Activated CD8-positive, alpha-beta memory T cell treated with anti-CD3 and anti-CD28 coated beads, Interleukin-2, amount 50 U/mL, for 48 hours (primary cell): ENCODE data around the gene BRAT1.
A peak's percentile ranks its signal among the peaks of the same experiment; 100 is the strongest.

Experiments used
- DNase-seq: peaks from one replicate; pipeline ENCODE4 v3.0.0-alpha.2; 2020

The BRAT1 gene

GRCh38 chr7:2559283-2559950, 4.1 kb upstream of the BRAT1 start:
- peak; percentile 69 for DNase-seq

GRCh38 chr7:2558629-2559282, 3.4 kb upstream of the BRAT1 start, which contains the start of gene IQCE:
IQCE (plus strand) TSS chr7:2558979; CDS start chr7:2559182, 203 bp downstream.
- DNase-seq, result peak; percentile 97

GRCh38 chr7:2554661-2555111, 638 bp downstream of the BRAT1 start:
- no peak for DNase-seq

- DNase-seq, result no peak
These were observed 1.3 kb downstream of the BRAT1 start for GRCh38 chr7:2553831-2554581.

- no peak for DNase-seq
These were observed 2.2 kb downstream of the BRAT1 start for GRCh38 chr7:2553108-2553507.

- no peak for DNase-seq
These were observed 3.9 kb downstream of the BRAT1 start for GRCh38 chr7:2551418-2551817.

- no peak for DNase-seq
These were observed 8.3 kb downstream of the BRAT1 start for GRCh38 chr7:2546776-2547586.

- DNase-seq, result no peak
These were observed 9.4 kb downstream of the BRAT1 start for GRCh38 chr7:2545746-2546425.

GRCh38 chr7:2544541-2545188, 10.7 kb downstream of the BRAT1 start:
- no peak for DNase-seq

GRCh38 chr7:2542916-2543871, 12.1 kb downstream of the BRAT1 start:
- DNase-seq, result no peak

GRCh38 chr7:2542011-2542915, 13.1 kb downstream of the BRAT1 start:
- no peak for DNase-seq

- DNase-seq, result no peak
These were observed 13.9 kb downstream of the BRAT1 start for GRCh38 chr7:2541291-2542010.

- no peak for DNase-seq
These were observed 14.7 kb downstream of the BRAT1 start for GRCh38 chr7:2540641-2541051.

- no peak for DNase-seq
These were observed 15.2 kb downstream of the BRAT1 start for GRCh38 chr7:2540133-2540532.

- no peak for DNase-seq
These were observed 16.1 kb downstream of the BRAT1 start for GRCh38 chr7:2539031-2539911.

GRCh38 chr7:2537981-2538851, 17.1 kb downstream of the BRAT1 start:
- DNase-seq, result no peak
